Mesendoderm (in vitro differentiated cells): ENCODE results near the gene STX8.

Experiments used
- DNase-seq: peaks from one replicate; pipeline ENCODE4 v3.0.0; 2013
- H2AK5ac ChIP-seq: 2 replicates; pipeline ENCODE4 v1.6.1; 2013; ENCODE audit warnings: low read length, inconsistent platforms
- H2BK120ac ChIP-seq: 2 replicates; pipeline ENCODE4 v1.6.1; 2013; ENCODE audit warnings: low read depth, mild to moderate bottlenecking, low read length, moderate library complexity, mixed read lengths
- H2BK15ac ChIP-seq: replicated peaks from 2 replicates; pipeline ENCODE4 v1.6.1; 2013; ENCODE audit warnings: low read depth, mild to moderate bottlenecking, moderate library complexity
- H2BK5ac ChIP-seq: 2 replicates; pipeline ENCODE4 v1.6.1; 2013; ENCODE audit warnings: low read length, inconsistent platforms
- H3K18ac ChIP-seq: 2 replicates; pipeline ENCODE4 v1.6.1; 2013; ENCODE audit warnings: mild to moderate bottlenecking, low read length, mixed read lengths
- H3K23ac ChIP-seq: one replicate; pipeline ENCODE4 v1.6.1; 2013; ENCODE audit warnings: low read length
- H3K27ac ChIP-seq: 2 replicates; pipeline ENCODE4 v1.5.1; 2013; ENCODE audit warnings: low read depth, mild to moderate bottlenecking, inconsistent platforms, low read length, moderate library complexity
- H3K27me3 ChIP-seq: 2 replicates; pipeline ENCODE4 v1.6.1; 2013; ENCODE audit warnings: low read length, control low read depth, mild to moderate bottlenecking, inconsistent platforms; ENCODE audit not compliant: insufficient read depth, poor library complexity
- H3K36me3 ChIP-seq: 2 replicates; pipeline ENCODE4 v1.6.1; 2013; ENCODE audit warnings: low read length, inconsistent platforms; ENCODE audit not compliant: control insufficient read depth, insufficient read depth
- H3K4ac ChIP-seq: one replicate; pipeline ENCODE4 v1.6.1; 2013; ENCODE audit warnings: low read depth, mild to moderate bottlenecking, low read length, moderate library complexity
- H3K4me1 ChIP-seq: 2 replicates; pipeline ENCODE4 v1.6.1; 2013; ENCODE audit warnings: low read depth, low read length, inconsistent platforms; ENCODE audit not compliant: control insufficient read depth
- H3K4me2 ChIP-seq: 2 replicates; pipeline ENCODE4 v1.6.1; 2013; ENCODE audit warnings: low read length
- H3K4me3 ChIP-seq: 2 replicates; pipeline ENCODE4 v1.5.1; 2013; ENCODE audit warnings: mild to moderate bottlenecking, low read length
- H3K56ac ChIP-seq: one replicate; pipeline ENCODE4 v1.6.1; 2013; ENCODE audit warnings: low read length
- H3K79me1 ChIP-seq: 2 replicates; pipeline ENCODE4 v1.6.1; 2013; ENCODE audit warnings: low read length, inconsistent platforms
- H3K79me2 ChIP-seq: 2 replicates; pipeline ENCODE4 v1.6.1; 2013; ENCODE audit warnings: mild to moderate bottlenecking, low read length; ENCODE audit not compliant: control insufficient read depth, insufficient read depth
- H3K9ac ChIP-seq: 2 replicates; pipeline ENCODE4 v1.6.1; 2013; ENCODE audit warnings: low read length, inconsistent platforms
- H4K5ac ChIP-seq: one replicate; pipeline ENCODE4 v1.6.1; 2013; ENCODE audit warnings: low read length
- H4K8ac ChIP-seq: one replicate; pipeline ENCODE4 v1.6.1; 2013; ENCODE audit warnings: low read depth, mild to moderate bottlenecking, control low read depth, low read length, moderate library complexity
- WGBS: extraction: QIAGEN DNeasy Blood & Tissue Kit; methylation state at CpG from one replicate; pipeline ENCODE4 v1.1.7; 2013; ENCODE audit warnings: low lambda C conversion rate, missing lambda C conversion rate; ENCODE audit not compliant: insufficient coverage; ENCODE audit errors: extremely low coverage; 5-methylcytosine and 5-hydroxymethylcytosine counted together

STX8 gene

GRCh38 chr17:9272501-9273200 is 303.0 kb downstream of the STX8 start:
- no peak overlapping the region for H3K4me2 ChIP-seq
- no peak overlapping the region for H4K8ac ChIP-seq
- H3K27ac ChIP-seq: no peak overlapping the region
- H3K18ac ChIP-seq: no peak overlapping the region
- H3K23ac ChIP-seq: no peak overlapping the region
- H3K9ac ChIP-seq: no peak overlapping the region
- H3K4me3 ChIP-seq: no peak overlapping the region
- H3K79me2 ChIP-seq: no peaks in the 10 kb centered on the region
- no peak overlapping the region for H4K5ac ChIP-seq
- H3K4me1 ChIP-seq: no peaks in the 10 kb centered on the region
- no peak overlapping the region for H2BK120ac ChIP-seq
- H2BK5ac ChIP-seq: no peak overlapping the region
- no peak for DNase-seq
- no peaks in the 10 kb centered on the region for H3K36me3 ChIP-seq
- H2BK15ac ChIP-seq: no peak overlapping the region
- H3K4ac ChIP-seq: no peak overlapping the region
- H2AK5ac ChIP-seq: no peak overlapping the region
- no peaks in the 10 kb centered on the region for H3K27me3 ChIP-seq
- no peak overlapping the region for H3K56ac ChIP-seq
- 100% methylated on average over 4 of the region's 22 CpGs for WGBS
- no peaks in the 10 kb centered on the region for H3K79me1 ChIP-seq

GRCh38 chr17:9271989-9272388 is 303.6 kb downstream of the STX8 start:
- no peak for DNase-seq
- no peak overlapping the region for H3K27ac ChIP-seq
- WGBS: no CpG with 5 or more reads among the region's 8 CpGs

GRCh38 chr17:9270921-9271320 is 304.7 kb downstream of the STX8 start:
- no peak overlapping the region for H3K4me2 ChIP-seq
- H3K23ac ChIP-seq: no peak overlapping the region
- no peak overlapping the region for H3K9ac ChIP-seq
- H3K18ac ChIP-seq: no peak overlapping the region
- no peak overlapping the region for H4K5ac ChIP-seq
- no peak overlapping the region for H3K27ac ChIP-seq
- no peak overlapping the region for H3K4ac ChIP-seq
- H3K79me2 ChIP-seq: no peaks in the 10 kb centered on the region
- H2BK5ac ChIP-seq: no peak overlapping the region
- H3K79me1 ChIP-seq: no peaks in the 10 kb centered on the region
- H4K8ac ChIP-seq: no peak overlapping the region
- no peak overlapping the region for H3K56ac ChIP-seq
- DNase-seq: peak; percentile 32
- no peak overlapping the region for H2BK120ac ChIP-seq
- H3K4me1 ChIP-seq: no peaks in the 10 kb centered on the region
- H2BK15ac ChIP-seq: no peak overlapping the region
- no peak overlapping the region for H2AK5ac ChIP-seq
- no peaks in the 10 kb centered on the region for H3K27me3 ChIP-seq
- WGBS: no CpG with 5 or more reads among the region's 9 CpGs
- no peaks in the 10 kb centered on the region for H3K36me3 ChIP-seq
- H3K4me3 ChIP-seq: no peak overlapping the region

More at GRCh38 chr17:9271989-9272388, 303.6 kb downstream of the STX8 start:
- Histone ChIP-seq H3K4me3 (no peak overlapping the region), H3K18ac (no peak overlapping the region), H3K4ac (no peak overlapping the region), H3K9ac (no peak overlapping the region), H3K36me3 (no peaks in the 10 kb centered on the region), H3K4me2 (no peak overlapping the region), H3K79me2 (no peaks in the 10 kb centered on the region), H3K23ac (no peak overlapping the region), H4K8ac (no peak overlapping the region), H3K56ac (no peak overlapping the region), H3K4me1 (no peaks in the 10 kb centered on the region), H2BK120ac (no peak overlapping the region), H2BK5ac (no peak overlapping the region), H2BK15ac (no peak overlapping the region), H3K27me3 (no peaks in the 10 kb centered on the region), H4K5ac (no peak overlapping the region), H3K79me1 (no peaks in the 10 kb centered on the region), H2AK5ac (no peak overlapping the region)

GRCh38 chr17:9269350-9270035 is 306.1 kb downstream of the STX8 start:
- no peak overlapping the region for H3K18ac ChIP-seq
- H2BK15ac ChIP-seq: no peak overlapping the region
- H3K56ac ChIP-seq: no peak overlapping the region
- H3K23ac ChIP-seq: no peak overlapping the region
- H3K4me3 ChIP-seq: no peak overlapping the region
- H3K27ac ChIP-seq: no peak overlapping the region
- WGBS: no CpG with 5 or more reads among the region's 7 CpGs
- no peak overlapping the region for H3K4me2 ChIP-seq
- no peak overlapping the region for H4K8ac ChIP-seq
- H3K4ac ChIP-seq: no peak overlapping the region
- H3K79me1 ChIP-seq: no peaks in the 10 kb centered on the region
- no peak overlapping the region for H4K5ac ChIP-seq
- no peaks in the 10 kb centered on the region for H3K4me1 ChIP-seq
- H3K9ac ChIP-seq: no peak overlapping the region
- no peaks in the 10 kb centered on the region for H3K36me3 ChIP-seq
- no peaks in the 10 kb centered on the region for H3K79me2 ChIP-seq
- H2AK5ac ChIP-seq: no peak overlapping the region
- no peaks in the 10 kb centered on the region for H3K27me3 ChIP-seq
- H2BK120ac ChIP-seq: no peak overlapping the region
- no peak for DNase-seq
- no peak overlapping the region for H2BK5ac ChIP-seq

GRCh38 chr17:9268546-9268945 is 307.1 kb downstream of the STX8 start:
- Histone ChIP-seq H3K27me3 (no peaks in the 10 kb centered on the region), H2BK120ac (no peak overlapping the region), H3K4me2 (no peak overlapping the region), H3K27ac (no peak overlapping the region), H3K79me1 (no peaks in the 10 kb centered on the region), H3K36me3 (no peaks in the 10 kb centered on the region), H3K9ac (no peak overlapping the region), H3K4ac (no peak overlapping the region), H2BK15ac (no peak overlapping the region), H4K5ac (no peak overlapping the region), H2BK5ac (no peak overlapping the region), H3K56ac (no peak overlapping the region), H3K4me3 (no peak overlapping the region), H2AK5ac (no peak overlapping the region), H3K79me2 (no peaks in the 10 kb centered on the region), H3K23ac (no peak overlapping the region), H3K18ac (no peak overlapping the region), H4K8ac (no peak overlapping the region), H3K4me1 (no peaks in the 10 kb centered on the region)
- no peak for DNase-seq
- WGBS: no CpG with 5 or more reads among the region's 6 CpGs
